ENCODE results near the gene ASB4. TPM values are rescaled to one million over a fixed set of nuclear protein-coding genes. Genes with fewer than 3 reads are reported as not detected.

The ASB4 gene
- total RNA-seq, 1 experiment from 2014 or later = not detected

DNA sequence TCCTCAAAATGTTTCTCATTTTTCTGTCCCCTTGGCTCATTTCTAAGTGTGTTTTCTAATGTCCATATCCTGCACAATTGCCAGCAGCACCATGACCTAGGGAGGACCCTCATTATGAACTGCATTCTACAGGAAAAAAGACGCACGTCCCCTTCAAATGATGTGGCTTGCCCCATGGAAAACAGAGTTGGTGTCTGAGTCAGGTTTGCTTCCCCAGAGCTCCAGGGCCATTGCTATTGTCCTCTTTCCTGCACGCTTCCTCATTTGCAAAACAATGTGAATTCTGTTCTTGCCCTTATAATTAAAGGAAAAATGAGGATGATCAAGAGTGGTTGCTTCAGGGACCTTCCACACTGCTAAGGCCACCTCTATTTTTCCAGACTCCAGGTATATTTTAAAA, 14.7 kb upstream of the ASB4 start:
- no peaks in the 10 kb centered on the region for H3K9me3 ChIP-seq (ENCODE audit: low read depth, low read length, poor library complexity, severe bottlenecking)
- H3K27ac ChIP-seq (ENCODE audit: low read depth, low read length, poor library complexity, severe bottlenecking) = peak overlapping the region; percentile 66
- TF ChIP-seq EZH2 (IDR thresholded peaks at IDR 0.05; ENCODE audit: borderline replicate concordance, low read depth, low read length, poor library complexity, severe bottlenecking) = no peak
- TF ChIP-seq, protein P1, sequence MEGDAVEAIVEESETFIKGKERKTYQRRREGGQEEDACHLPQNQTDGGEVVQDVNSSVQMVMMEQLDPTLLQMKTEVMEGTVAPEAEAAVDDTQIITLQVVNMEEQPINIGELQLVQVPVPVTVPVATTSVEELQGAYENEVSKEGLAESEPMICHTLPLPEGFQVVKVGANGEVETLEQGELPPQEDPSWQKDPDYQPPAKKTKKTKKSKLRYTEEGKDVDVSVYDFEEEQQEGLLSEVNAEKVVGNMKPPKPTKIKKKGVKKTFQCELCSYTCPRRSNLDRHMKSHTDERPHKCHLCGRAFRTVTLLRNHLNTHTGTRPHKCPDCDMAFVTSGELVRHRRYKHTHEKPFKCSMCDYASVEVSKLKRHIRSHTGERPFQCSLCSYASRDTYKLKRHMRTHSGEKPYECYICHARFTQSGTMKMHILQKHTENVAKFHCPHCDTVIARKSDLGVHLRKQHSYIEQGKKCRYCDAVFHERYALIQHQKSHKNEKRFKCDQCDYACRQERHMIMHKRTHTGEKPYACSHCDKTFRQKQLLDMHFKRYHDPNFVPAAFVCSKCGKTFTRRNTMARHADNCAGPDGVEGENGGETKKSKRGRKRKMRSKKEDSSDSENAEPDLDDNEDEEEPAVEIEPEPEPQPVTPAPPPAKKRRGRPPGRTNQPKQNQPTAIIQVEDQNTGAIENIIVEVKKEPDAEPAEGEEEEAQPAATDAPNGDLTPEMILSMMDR (conservative IDR thresholded peaks at IDR 0.05; ENCODE audit: low read depth, low read length) = no peak
- peak; percentile 44 for DNase-seq (ENCODE audit: low spot score)
- CTCF ChIA-PET = no interaction called here
- no TSS peak for BruUV-seq (replicated peaks)
- POLR2A ChIA-PET (ENCODE audit: low non-redundant PET) = no interaction called here
- intact Hi-C loops (cut with micrococcal nuclease; ENCODE audit: unreplicated experiment) = loop anchor here (10.0 kb wide), 1 partner anchor 816 kb away; the partner anchor contains the start of gene SGCE
- H3K36me3 ChIP-seq (ENCODE audit: insufficient read depth, low read length, poor library complexity, severe bottlenecking) = no peaks in the 10 kb centered on the region
- H3K4me3 ChIP-seq (ENCODE audit: low read depth, low read length, poor library complexity, severe bottlenecking) = peak overlapping the region; percentile 2
- no peaks in the 10 kb centered on the region for H3K27me3 ChIP-seq (replicated peaks; ENCODE audit: insufficient read depth, low read depth, low read length, poor library complexity)
- peaks cover 36% of the 10 kb centered on the region for H3K4me1 ChIP-seq (ENCODE audit: insufficient read depth, low read length, poor library complexity, severe bottlenecking)

DNA sequence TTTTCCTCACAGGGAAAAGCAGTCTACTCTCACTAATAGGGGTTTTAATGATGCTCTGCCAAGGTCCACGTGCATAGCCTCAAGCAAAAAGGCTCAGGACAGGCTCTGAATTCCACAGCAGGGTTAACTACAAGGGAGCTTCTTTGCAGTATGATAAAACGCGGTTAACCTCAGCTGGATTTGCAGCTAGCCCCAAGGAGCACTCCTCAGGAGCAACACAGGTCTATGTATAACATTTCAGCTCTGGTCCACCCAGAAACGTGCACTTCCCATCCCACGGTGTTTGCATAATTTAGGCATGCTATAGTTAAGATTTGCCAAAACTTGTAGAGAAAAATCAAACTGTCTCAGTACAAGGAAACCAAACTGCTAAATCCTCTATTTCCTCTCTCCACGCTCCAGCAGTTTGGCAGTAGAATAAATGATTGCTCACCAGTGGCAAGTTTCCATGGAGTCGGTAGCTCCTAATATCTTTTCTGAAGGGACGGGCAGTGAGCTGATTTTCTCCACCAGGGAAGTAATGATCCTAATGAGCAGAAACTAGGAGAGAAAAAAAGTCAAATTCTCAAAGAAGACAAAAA, 13.1 kb upstream of the ASB4 start:
- intact Hi-C loops (cut with micrococcal nuclease; ENCODE audit: unreplicated experiment) = loop anchor here (10.0 kb wide), 1 partner anchor 818 kb away; the partner anchor contains the start of gene SGCE
- ChIA-PET CTCF (interaction anchor here (0.6 to 0.8 kb wide), 2 partner anchors 364 to 1024 kb away, joined by 3 to 5 read pairs; no protein-coding TSS in a partner anchor), POLR2A (ENCODE audit: low non-redundant PET) (no interaction called here)
- DNase-seq (ENCODE audit: low spot score) = peak; percentile 76
- TF ChIP-seq, protein P1 (conservative IDR thresholded peaks at IDR 0.05; ENCODE audit: low read depth, low read length) = no peak
- no peak for TF ChIP-seq EZH2 (IDR thresholded peaks at IDR 0.05; ENCODE audit: borderline replicate concordance, low read depth, low read length, poor library complexity, severe bottlenecking)
- no peaks in the 10 kb centered on the region for H3K27me3 ChIP-seq (replicated peaks; ENCODE audit: insufficient read depth, low read depth, low read length, poor library complexity)
- H3K4me3 ChIP-seq (ENCODE audit: low read depth, low read length, poor library complexity, severe bottlenecking) = no peak overlapping the region
- H3K4me1 ChIP-seq (ENCODE audit: insufficient read depth, low read length, poor library complexity, severe bottlenecking) = peaks cover 43% of the 10 kb centered on the region
- no peaks in the 10 kb centered on the region for H3K36me3 ChIP-seq (ENCODE audit: insufficient read depth, low read length, poor library complexity, severe bottlenecking)
- H3K9me3 ChIP-seq (ENCODE audit: low read depth, low read length, poor library complexity, severe bottlenecking) = no peaks in the 10 kb centered on the region
- BruUV-seq (replicated peaks) = no TSS peak
- H3K27ac ChIP-seq (ENCODE audit: low read depth, low read length, poor library complexity, severe bottlenecking) = peak overlapping the region; percentile 33

DNA sequence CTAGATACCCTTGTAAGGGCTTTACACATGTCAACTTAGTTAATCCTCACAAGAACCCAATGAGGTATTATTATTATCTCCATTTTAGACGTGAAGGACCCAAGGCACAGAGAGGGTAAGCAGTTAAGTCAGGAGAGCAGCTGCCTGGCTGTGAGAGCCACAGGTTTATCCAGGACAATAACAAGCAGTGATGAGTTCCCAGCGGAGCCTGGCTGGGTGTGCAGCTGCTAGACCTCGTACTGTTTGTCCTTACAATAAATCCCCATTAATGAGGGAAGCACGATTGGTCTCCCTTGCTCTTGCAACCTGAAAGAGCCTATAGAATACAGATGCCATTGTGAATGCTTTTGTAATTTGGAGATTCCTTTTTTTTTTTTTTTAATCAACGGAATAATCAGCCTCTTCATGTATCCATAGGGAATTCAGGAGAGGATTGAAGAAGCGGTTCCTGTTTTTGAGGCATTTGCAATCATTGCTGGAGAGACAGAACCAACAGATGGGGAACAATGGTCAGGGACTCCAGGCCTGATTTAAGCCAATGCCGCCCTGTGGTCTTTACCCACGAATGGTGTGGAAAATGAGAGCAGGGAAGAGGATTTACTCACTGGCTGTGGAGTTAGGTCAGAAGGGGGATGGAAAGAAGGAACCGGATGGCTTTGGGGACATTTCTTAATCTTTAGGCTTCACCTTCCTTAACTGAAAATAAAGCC, 12.3 kb upstream of the ASB4 start:
- POLR2A ChIA-PET (ENCODE audit: low non-redundant PET) = no interaction called here
- TF ChIP-seq, protein P1 (conservative IDR thresholded peaks at IDR 0.05; ENCODE audit: low read depth, low read length) = no peak
- TF ChIP-seq EZH2 (IDR thresholded peaks at IDR 0.05; ENCODE audit: borderline replicate concordance, low read depth, low read length, poor library complexity, severe bottlenecking) = no peak
- Histone ChIP-seq H3K36me3 (ENCODE audit: insufficient read depth, low read length, poor library complexity, severe bottlenecking) (no peaks in the 10 kb centered on the region), H3K4me3 (ENCODE audit: low read depth, low read length, poor library complexity, severe bottlenecking) (no peak overlapping the region), H3K27ac (ENCODE audit: low read depth, low read length, poor library complexity, severe bottlenecking) (peak overlapping the region; percentile 33), H3K9me3 (ENCODE audit: low read depth, low read length, poor library complexity, severe bottlenecking) (no peaks in the 10 kb centered on the region), H3K4me1 (ENCODE audit: insufficient read depth, low read length, poor library complexity, severe bottlenecking) (peaks cover 49% of the 10 kb centered on the region), H3K27me3 (replicated peaks; ENCODE audit: insufficient read depth, low read depth, low read length, poor library complexity) (no peaks in the 10 kb centered on the region)
- CTCF ChIA-PET = interaction anchor here (0.6 to 0.8 kb wide), 2 partner anchors 365 to 1024 kb away, joined by 3 to 5 read pairs; no protein-coding TSS in a partner anchor
- BruUV-seq (replicated peaks) = no TSS peak
- DNase-seq (ENCODE audit: low spot score) = peak; percentile 27
- intact Hi-C loops (cut with micrococcal nuclease; ENCODE audit: unreplicated experiment) = loop anchor here (10.0 kb wide), 1 partner anchor 819 kb away; the partner anchor contains the start of gene SGCE

All from A673 (cell line).